Left renal cortex interstitium (tissue), 4 donors: ENCODE measurements around the gene PTGR1. TPM values are rescaled to one million over a fixed set of nuclear protein-coding genes. Genes with fewer than 3 reads are reported as not detected.
"Not testable (repeated sequence)": the region's sequence is repeated elsewhere in the genome, so short reads cannot be mapped to it uniquely, and the experiment has no call there.

Source experiments
- DNase-seq, 4 donors: peaks; one replicate each; pipeline ENCODE4 v3.0.0-alpha.2; 2013; ENCODE audit warnings: low read depth in 4 of 4, low spot score in 2 of 4, missing footprints in 1 of 4
- polyA plus RNA-seq, 4 donors: library from polyadenylated mRNA; unstranded; fragments of 120-200 nt; gene quantifications; one replicate each; pipeline ENCODE4 v1.2.1, GENCODE V29; 2013; ENCODE audit not compliant: insufficient read length in 4 of 4

PTGR1 gene
- polyA plus RNA-seq = 100 to 1,000 TPM; 168 to 316 (median 271) TPM

- peak in 3 of 4 donors; percentile 79 to 86 (median 81) for DNase-seq
These were observed at the start of gene PTGR1 for GRCh38 chr9:111599092-111599954. PTGR1 (minus strand) TSS chr9:111599647; CDS start chr9:111597422, 2,225 bp downstream.

GRCh38 chr9:111649016-111649415, 49.6 kb upstream of the PTGR1 start:
- no peak for DNase-seq

- no peak for DNase-seq
These were observed 48.6 kb upstream of the PTGR1 start for GRCh38 chr9:111648066-111648465.

- no peak for DNase-seq
These were observed 47.0 kb upstream of the PTGR1 start for GRCh38 chr9:111646417-111646816.

- no peak for DNase-seq
These were observed 46.4 kb upstream of the PTGR1 start for GRCh38 chr9:111645806-111646205.

GRCh38 chr9:111644195-111644772, 44.8 kb upstream of the PTGR1 start:
- DNase-seq = no peak

- DNase-seq = no peak
These were observed 38.0 kb upstream of the PTGR1 start for GRCh38 chr9:111637421-111637950.

- DNase-seq = no peak
These were observed 35.4 kb upstream of the PTGR1 start for GRCh38 chr9:111634860-111635259.

- DNase-seq = no peak
These were observed 33.9 kb upstream of the PTGR1 start for GRCh38 chr9:111633389-111633736.

- no peak for DNase-seq
These were observed 33.4 kb upstream of the PTGR1 start for GRCh38 chr9:111632695-111633388.

- DNase-seq = no peak
These were observed 32.6 kb upstream of the PTGR1 start for GRCh38 chr9:111632060-111632459.

- DNase-seq = peak in 3 of 4 donors; percentile 90 to 96 (median 92)
These were observed 31.9 kb upstream of the PTGR1 start, which contains the start of gene DNAJC25 for GRCh38 chr9:111631214-111631971. DNAJC25 (plus strand) TSS chr9:111631334; CDS start chr9:111631408, 74 bp downstream.

- DNase-seq = peak in 1 of 4 donors; percentile 89
These were observed 31.4 kb upstream of the PTGR1 start for GRCh38 chr9:111630964-111631213.

GRCh38 chr9:111630182-111630963, 30.9 kb upstream of the PTGR1 start:
- peak in 1 of 4 donors; percentile 75 for DNase-seq

- DNase-seq = no peak
These were observed 29.0 kb upstream of the PTGR1 start for GRCh38 chr9:111628411-111628810.

GRCh38 chr9:111627260-111627963, 28.0 kb upstream of the PTGR1 start:
- no peak for DNase-seq

GRCh38 chr9:111622626-111623025, 23.2 kb upstream of the PTGR1 start:
- no peak for DNase-seq

- DNase-seq = no peak
These were observed 22.5 kb upstream of the PTGR1 start for GRCh38 chr9:111621895-111622480.

GRCh38 chr9:111617349-111617748, 17.9 kb upstream of the PTGR1 start:
- not testable (repeated sequence) for DNase-seq
